BE2C (cell line): ENCODE data around the gene HDDC3.

Source experiments
- DNase-seq: peaks from one replicate; pipeline ENCODE4 v3.0.0-alpha.2; 2020
- H3K27me3 ChIP-seq: fragments of 250-450 bp; sonication (Bioruptor Pico); 2 replicates; pipeline ENCODE4 v1.5.1; 2020; ENCODE audit warnings: mild to moderate bottlenecking
- H3K36me3 ChIP-seq: fragments of 250-450 bp; sonication (Bioruptor Pico); 2 replicates; pipeline ENCODE4 v1.5.1; 2020; ENCODE audit warnings: mild to moderate bottlenecking
- H3K4me1 ChIP-seq: fragments of 250-450 bp; sonication (Bioruptor Pico); 2 replicates; pipeline ENCODE4 v1.5.1; 2020
- H3K4me3 ChIP-seq: 2 replicates; pipeline ENCODE4 v1.5.1; 2011; ENCODE audit warnings: low read depth, low read length
- H3K9me3 ChIP-seq: fragments of 250-450 bp; sonication (Bioruptor Pico); 2 replicates; pipeline ENCODE4 v1.5.1; 2020
- CTCF ChIP-seq: IDR thresholded peaks from 2 replicates; pipeline ENCODE4 v1.5.1; 2012; ENCODE audit warnings: mild to moderate bottlenecking, low read depth, low read length

The HDDC3 gene

GRCh38 chr15:90915216-90915807 is 17.0 kb downstream of the HDDC3 start:
- no peak overlapping the region for H3K4me3 ChIP-seq

GRCh38 chr15:90914305-90915080 is 17.9 kb downstream of the HDDC3 start:
- H3K27me3 ChIP-seq = no peaks in the 10 kb centered on the region
- no peaks in the 10 kb centered on the region for H3K4me1 ChIP-seq
- no peak for TF ChIP-seq CTCF
- peaks cover 24% of the 10 kb centered on the region for H3K36me3 ChIP-seq
- H3K9me3 ChIP-seq = no peaks in the 10 kb centered on the region
- DNase-seq = no peak
- no peak overlapping the region for H3K4me3 ChIP-seq

More at GRCh38 chr15:90915216-90915807, 17.0 kb downstream of the HDDC3 start:
- Histone ChIP-seq H3K4me1 (no peaks in the 10 kb centered on the region), H3K36me3 (peaks cover 18% of the 10 kb centered on the region), H3K9me3 (no peaks in the 10 kb centered on the region), H3K27me3 (no peaks in the 10 kb centered on the region)
- TF ChIP-seq CTCF = no peak
- no peak for DNase-seq

- TF ChIP-seq CTCF = no peak
- Histone ChIP-seq H3K4me3 (no peak overlapping the region), H3K36me3 (peaks cover 28% of the 10 kb centered on the region), H3K4me1 (no peaks in the 10 kb centered on the region), H3K9me3 (no peaks in the 10 kb centered on the region), H3K27me3 (no peaks in the 10 kb centered on the region)
- DNase-seq = no peak
Observed at GRCh38 chr15:90913398-90913944, 18.9 kb downstream of the HDDC3 start.

- no peaks in the 10 kb centered on the region for H3K27me3 ChIP-seq
- H3K9me3 ChIP-seq = no peaks in the 10 kb centered on the region
- DNase-seq = no peak
- H3K36me3 ChIP-seq = peaks cover 28% of the 10 kb centered on the region
- TF ChIP-seq CTCF = no peak
- H3K4me3 ChIP-seq = no peak overlapping the region
- H3K4me1 ChIP-seq = no peaks in the 10 kb centered on the region
Observed at GRCh38 chr15:90912770-90913075, 19.6 kb downstream of the HDDC3 start.

- H3K27me3 ChIP-seq = no peaks in the 10 kb centered on the region
- no peak overlapping the region for H3K4me3 ChIP-seq
- no peak for TF ChIP-seq CTCF
- no peak for DNase-seq
- H3K36me3 ChIP-seq = peaks cover 34% of the 10 kb centered on the region
- no peaks in the 10 kb centered on the region for H3K4me1 ChIP-seq
- no peaks in the 10 kb centered on the region for H3K9me3 ChIP-seq
Observed at GRCh38 chr15:90911906-90912769, 20.2 kb downstream of the HDDC3 start.

GRCh38 chr15:90911302-90911623 is 21.1 kb downstream of the HDDC3 start:
- peaks cover 37% of the 10 kb centered on the region for H3K36me3 ChIP-seq
- TF ChIP-seq CTCF = no peak
- H3K4me3 ChIP-seq = no peak overlapping the region

More at GRCh38 chr15:90911302-90911623, 21.1 kb downstream of the HDDC3 start:
- H3K27me3 ChIP-seq = no peaks in the 10 kb centered on the region
- no peaks in the 10 kb centered on the region for H3K9me3 ChIP-seq
- no peak for DNase-seq
- no peaks in the 10 kb centered on the region for H3K4me1 ChIP-seq
